GM18508 (cell line): ENCODE data around the gene C2CD3.

Experiments
- ATAC-seq: cut with Tn5 transposase; IDR thresholded peaks from one replicate; pipeline ENCODE4 v1.9.1; 2021; ENCODE audit warnings: moderate number of reproducible peaks; ENCODE audit not compliant: insufficient read depth, unreplicated experiment

The C2CD3 gene

GRCh38 chr11:73969991-73970800 lies 200.6 kb downstream of the C2CD3 start:
- no peak for ATAC-seq

- no peak for ATAC-seq
Measured at GRCh38 chr11:73969091-73969490, 201.7 kb downstream of the C2CD3 start.

GRCh38 chr11:73968356-73968966 lies 202.3 kb downstream of the C2CD3 start:
- ATAC-seq = no peak

GRCh38 chr11:73965764-73966121 lies 205.1 kb downstream of the C2CD3 start:
- no peak for ATAC-seq

GRCh38 chr11:73965076-73965763 lies 205.6 kb downstream of the C2CD3 start:
- ATAC-seq = no peak

- ATAC-seq = no peak
Measured at GRCh38 chr11:73963861-73964260, 206.9 kb downstream of the C2CD3 start.
